Right ventricle myocardium inferior (tissue), 1 donor: Measurements from ENCODE around the gene GLRA3. TPM values are rescaled to one million over a fixed set of nuclear protein-coding genes. Genes with fewer than 3 reads are reported as not detected.
"Not testable (repeated sequence)": the region's sequence is repeated elsewhere in the genome, so short reads cannot be mapped to it uniquely, and the experiment has no call there.

Experiments
- ATAC-seq: fragments of 200-7000 bp; cut with Tn5 transposase; one replicate; pipeline ENCODE4 v1.9.1; 2020; ENCODE audit warnings: mild to moderate bottlenecking, moderate library complexity
- DNase-seq: peaks from one replicate; pipeline ENCODE4 v3.0.0; 2021; ENCODE audit errors: missing footprints
- intact Hi-C: fragments of 100-400 bp; cut with DNase I; formaldehyde crosslinking; loops from one replicate; pipeline ENCODE4 v1.11.0; 2022
- total RNA-seq: library from RNA; stranded (reverse); fragmentation: NEBNext Ultra II Directional; extraction: Animal tissue kit (Norgen Biotek cat#: 25700); gene quantifications from one replicate; pipeline ENCODE4 v1.2.1, GENCODE V29; 2021
- donor health status: DM: no; HTN: yes; CAD: no; lungs with severe emphysema.

GLRA3 gene
- total RNA-seq, 1 donor from 2014 or later = not detected

GRCh38 chr4:174739576-174739975 is 89.5 kb downstream of the GLRA3 start:
- DNase-seq (no peak), ATAC-seq (no peak)

GRCh38 chr4:174734181-174734580 is 94.9 kb downstream of the GLRA3 start:
- intact Hi-C loops = no loop called here
- DNase-seq (no peak), ATAC-seq (no peak)

More at GRCh38 chr4:174739576-174739975, 89.5 kb downstream of the GLRA3 start:
- intact Hi-C loops = no loop called here

GRCh38 chr4:174717828-174718227 is 111.2 kb downstream of the GLRA3 start:
- no peak for DNase-seq
- no peak for ATAC-seq
- intact Hi-C loops = loop anchor here (10.0 kb wide), 1 partner anchor 353 kb away; no protein-coding TSS in a partner anchor

- intact Hi-C loops = loop anchor here (10.0 kb wide), 1 partner anchor 352 kb away; no protein-coding TSS in a partner anchor
- ATAC-seq (no peak), DNase-seq (no peak)
Measured at GRCh38 chr4:174716986-174717770, 111.9 kb downstream of the GLRA3 start.

- intact Hi-C loops = loop anchor here (10.0 kb wide), 1 partner anchor 350 kb away; no protein-coding TSS in a partner anchor
- ATAC-seq (no peak), DNase-seq (no peak)
Measured at GRCh38 chr4:174714393-174715211, 114.4 kb downstream of the GLRA3 start.

- DNase-seq (no peak), ATAC-seq (no peak)
- intact Hi-C loops = loop anchor here (10.0 kb wide), 1 partner anchor 349 kb away; no protein-coding TSS in a partner anchor
Measured at GRCh38 chr4:174713821-174714220, 115.2 kb downstream of the GLRA3 start.

GRCh38 chr4:174713181-174713580 is 115.9 kb downstream of the GLRA3 start:
- DNase-seq (no peak), ATAC-seq (no peak)
- intact Hi-C loops = loop anchor here (10.0 kb wide), 1 partner anchor 348 kb away; no protein-coding TSS in a partner anchor

- intact Hi-C loops = no loop called here
- no peak for ATAC-seq
- DNase-seq = no peak
Measured at GRCh38 chr4:174709526-174709925, 119.5 kb downstream of the GLRA3 start.

- DNase-seq = no peak
- ATAC-seq = no peak
- intact Hi-C loops = no loop called here
Measured at GRCh38 chr4:174708381-174708780, 120.7 kb downstream of the GLRA3 start.

- intact Hi-C loops = no loop called here
- ATAC-seq = peak; percentile 31
Measured at GRCh38 chr4:174707902-174708301, 121.1 kb downstream of the GLRA3 start.

GRCh38 chr4:174707051-174707676 is 121.9 kb downstream of the GLRA3 start:
- intact Hi-C loops = no loop called here

More at GRCh38 chr4:174707902-174708301, 121.1 kb downstream of the GLRA3 start:
- DNase-seq = no peak

GRCh38 chr4:174702979-174703478 is 126.0 kb downstream of the GLRA3 start:
- no peak for ATAC-seq
- no peak for DNase-seq
- intact Hi-C loops = no loop called here

More at GRCh38 chr4:174707051-174707676, 121.9 kb downstream of the GLRA3 start:
- no peak for DNase-seq
- no peak for ATAC-seq

GRCh38 chr4:174699654-174700053 is 129.4 kb downstream of the GLRA3 start:
- intact Hi-C loops = no loop called here
- no peak for DNase-seq
- no peak for ATAC-seq

GRCh38 chr4:174697896-174698295 is 131.2 kb downstream of the GLRA3 start:
- DNase-seq = no peak
- intact Hi-C loops = no loop called here
- ATAC-seq = no peak

GRCh38 chr4:174697202-174697601 is 131.8 kb downstream of the GLRA3 start:
- ATAC-seq = peak; percentile 80
- intact Hi-C loops = no loop called here
- no peak for DNase-seq

GRCh38 chr4:174696657-174697056 is 132.4 kb downstream of the GLRA3 start:
- no peak for DNase-seq

GRCh38 chr4:174691876-174692275 is 137.2 kb downstream of the GLRA3 start:
- intact Hi-C loops, DNase-seq: not testable (repeated sequence)

More at GRCh38 chr4:174696657-174697056, 132.4 kb downstream of the GLRA3 start:
- intact Hi-C loops = no loop called here
- ATAC-seq = no peak

GRCh38 chr4:174690665-174691064 is 138.4 kb downstream of the GLRA3 start:
- intact Hi-C loops = no loop called here
- DNase-seq (no peak), ATAC-seq (no peak)

More at GRCh38 chr4:174691876-174692275, 137.2 kb downstream of the GLRA3 start:
- not testable (repeated sequence) for ATAC-seq

- DNase-seq = no peak
- intact Hi-C loops = no loop called here
- no peak for ATAC-seq
Measured at GRCh38 chr4:174689618-174690017, 139.4 kb downstream of the GLRA3 start.
